NCI-H748 (cell line): Measurements from ENCODE around the gene B3GNT3.

Source experiments
- DNase-seq: peaks from one replicate; lab custom pipeline; 2025; ENCODE audit not compliant: unreplicated experiment; lab: John Stamatoyannopoulos, UW

Gene B3GNT3

GRCh38 chr19:17794731-17795494 lies at the start of gene B3GNT3:
Gene B3GNT3, plus strand, starts transcription at chr19:17795138. Its CDS starts 12,670 bp downstream, at chr19:17807808.
- DNase-seq, result peak; percentile 49

- DNase-seq, result peak; percentile 91
These were observed 47.5 kb upstream of the B3GNT3 start for GRCh38 chr19:17747205-17748098.

- no peak for DNase-seq
These were observed 45.9 kb upstream of the B3GNT3 start for GRCh38 chr19:17748884-17749638.

GRCh38 chr19:17749912-17750317 lies 45.0 kb upstream of the B3GNT3 start:
- DNase-seq, result no peak

- DNase-seq, result no peak
These were observed 43.6 kb upstream of the B3GNT3 start, which contains the start of gene FCHO1 for GRCh38 chr19:17751103-17751911. Gene FCHO1, plus strand, starts transcription at chr19:17751477. Its CDS starts 3,688 bp downstream, at chr19:17755165.

GRCh38 chr19:17751912-17752273 lies 43.0 kb upstream of the B3GNT3 start:
- DNase-seq, result no peak

- DNase-seq, result no peak
These were observed 41.9 kb upstream of the B3GNT3 start for GRCh38 chr19:17752865-17753639.

GRCh38 chr19:17753976-17754375 lies 41.0 kb upstream of the B3GNT3 start:
- no peak for DNase-seq

- no peak for DNase-seq
These were observed 40.1 kb upstream of the B3GNT3 start for GRCh38 chr19:17754634-17755442.

GRCh38 chr19:17755443-17755890 lies 39.5 kb upstream of the B3GNT3 start:
- DNase-seq, result no peak

GRCh38 chr19:17755977-17756670 lies 38.8 kb upstream of the B3GNT3 start:
- DNase-seq, result peak; percentile 67

- DNase-seq, result no peak
These were observed 37.8 kb upstream of the B3GNT3 start for GRCh38 chr19:17757125-17757524.

- no peak for DNase-seq
These were observed 36.4 kb upstream of the B3GNT3 start for GRCh38 chr19:17758515-17758914.

GRCh38 chr19:17761148-17761547 lies 33.8 kb upstream of the B3GNT3 start:
- no peak for DNase-seq

- DNase-seq, result peak; percentile 92
These were observed 32.3 kb upstream of the B3GNT3 start for GRCh38 chr19:17762505-17763229.

- no peak for DNase-seq
These were observed 30.6 kb upstream of the B3GNT3 start for GRCh38 chr19:17764348-17764747.

GRCh38 chr19:17765069-17765618 lies 29.8 kb upstream of the B3GNT3 start:
- DNase-seq, result no peak
